NCI-H2107 treated with DMSO at 0.1 percent for 48 hours (cell line): Measurements from ENCODE around the gene SOWAHB.

Experiments used
- DNase-seq: peaks from one replicate; lab custom pipeline; 2025; ENCODE audit not compliant: unreplicated experiment; lab: John Stamatoyannopoulos, UW

SOWAHB gene

DNA sequence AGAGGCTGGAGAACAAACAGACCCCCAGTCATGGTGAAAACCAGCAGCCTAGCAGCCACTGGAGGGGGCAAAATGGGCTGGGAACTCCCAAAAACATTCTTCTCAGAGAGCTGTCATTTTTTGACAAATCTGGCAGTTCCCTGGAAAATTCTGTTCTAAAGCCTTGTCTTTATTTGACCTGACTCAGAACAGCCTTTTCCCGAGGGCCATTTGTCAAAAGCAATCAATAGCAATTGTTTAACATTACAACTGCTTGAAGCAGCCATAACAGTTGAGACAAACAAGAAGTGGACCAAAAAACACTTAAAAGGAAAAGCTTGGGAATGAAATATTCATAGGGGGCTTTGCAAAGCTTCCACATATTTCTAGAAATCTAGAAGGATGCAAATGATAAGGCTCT lies 39.6 kb downstream of the SOWAHB start:
- DNase-seq: no peak

DNA sequence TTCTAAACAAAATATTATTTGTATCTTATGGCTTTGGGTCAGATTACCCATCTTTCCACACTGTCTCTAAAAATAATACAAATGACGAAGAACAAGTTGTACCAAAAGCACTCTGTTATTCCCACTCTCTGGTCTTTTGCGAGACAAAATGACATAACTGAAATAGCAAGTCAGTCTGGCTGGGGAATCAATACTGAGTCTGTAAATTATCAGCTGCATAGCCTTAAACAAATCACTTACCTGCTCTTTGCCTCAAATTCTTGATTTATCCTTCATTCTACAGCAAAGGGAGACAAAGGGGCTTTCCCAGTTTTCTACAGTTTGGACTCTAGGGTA lies 40.9 kb downstream of the SOWAHB start:
- DNase-seq: no peak

DNA sequence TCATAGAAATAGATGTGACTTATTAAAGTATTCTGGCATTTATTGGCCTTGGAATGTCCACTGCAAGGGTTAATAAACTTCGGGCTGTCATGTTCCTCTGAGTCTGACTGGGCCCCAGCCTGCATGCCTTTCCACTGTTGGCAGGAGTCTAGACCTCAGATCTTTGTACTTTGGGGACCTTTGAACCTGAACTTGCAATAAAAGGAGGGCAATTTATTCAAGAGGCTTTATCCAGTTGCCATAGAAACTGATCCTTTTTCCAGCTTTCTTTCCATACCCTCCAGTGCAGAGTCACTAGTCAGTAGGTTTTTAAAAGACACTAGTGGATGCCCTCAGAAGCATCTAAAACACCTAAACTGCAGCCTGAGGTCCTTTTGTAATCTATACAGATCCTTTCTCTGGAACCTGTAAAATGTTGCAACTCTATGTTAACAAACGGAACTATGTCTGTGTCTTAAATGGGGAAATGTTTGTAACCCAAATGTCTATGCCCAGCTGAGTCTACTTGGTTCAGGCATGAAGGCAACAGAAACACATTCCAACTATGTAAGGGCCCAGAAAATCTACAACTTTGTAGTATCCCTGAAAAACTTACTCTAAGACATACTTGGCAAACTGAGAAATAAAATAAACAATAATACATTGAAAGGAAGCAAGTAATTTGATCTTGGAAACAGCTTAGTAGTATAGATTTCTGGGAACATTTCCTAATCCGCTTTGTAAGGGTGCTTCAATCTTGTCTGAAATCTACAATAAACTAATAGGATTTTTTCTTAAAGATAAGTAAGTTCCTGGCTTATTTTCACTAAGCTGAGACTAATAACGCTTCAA lies 41.5 kb downstream of the SOWAHB start:
- no peak for DNase-seq

DNA sequence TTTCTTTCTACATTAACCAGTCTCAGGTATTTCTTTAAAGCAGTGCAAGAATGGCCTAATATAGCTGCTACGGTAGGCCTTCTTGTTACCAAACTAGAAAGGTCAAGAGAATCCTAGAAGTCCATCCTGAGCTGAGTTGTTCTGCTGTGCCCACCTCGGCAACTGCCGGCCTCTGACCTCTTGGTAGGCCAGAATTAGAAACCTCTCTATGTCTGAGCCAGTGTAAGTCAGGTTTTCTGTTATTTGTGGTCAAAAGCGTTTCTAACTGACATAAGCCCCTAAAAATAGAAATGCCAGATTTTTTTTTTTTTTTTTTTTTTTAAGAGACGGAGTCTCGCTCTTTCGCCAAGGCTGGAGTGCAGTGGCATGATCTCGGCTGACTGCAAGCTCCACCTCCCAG lies 43.1 kb downstream of the SOWAHB start:
- DNase-seq: no peak

DNA sequence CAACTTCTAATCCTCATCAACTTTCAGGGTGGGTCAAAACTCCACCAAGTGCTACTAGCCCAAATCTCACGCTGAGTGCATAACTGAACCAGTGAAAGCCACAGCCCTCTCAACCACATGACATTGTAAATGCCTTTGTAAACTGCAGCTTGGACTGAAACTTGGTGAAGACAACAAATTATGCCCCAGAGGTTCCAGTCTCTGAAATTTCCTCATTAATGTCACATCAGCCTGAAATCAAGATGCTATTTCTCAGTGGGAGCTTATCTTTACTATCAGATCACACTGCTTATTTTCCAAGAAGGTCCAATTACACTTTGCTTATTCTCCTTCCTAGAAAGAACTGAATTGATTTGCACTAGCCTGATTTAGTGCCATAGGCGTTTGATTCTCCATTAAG lies 46.6 kb downstream of the SOWAHB start:
- DNase-seq: no peak

DNA sequence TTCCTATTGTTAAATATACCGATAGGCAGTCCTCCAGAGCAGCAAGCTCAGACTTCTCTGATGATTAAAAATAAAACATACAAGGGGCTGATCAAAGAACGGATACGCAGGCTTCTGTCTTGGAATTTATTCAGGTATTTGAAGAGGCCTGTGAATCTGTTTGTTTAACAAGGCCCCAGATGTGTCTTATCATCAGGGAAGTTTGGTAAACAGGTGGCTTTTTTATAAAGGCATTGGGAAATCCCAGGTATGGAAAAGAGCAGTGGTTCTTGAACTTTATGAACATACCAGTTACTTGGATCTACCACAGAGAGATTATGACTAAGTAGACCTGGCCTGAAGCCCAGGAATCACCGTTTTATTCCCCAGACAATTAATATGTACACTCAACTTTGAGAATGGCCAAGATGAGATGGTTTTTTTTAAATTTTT lies 47.9 kb downstream of the SOWAHB start:
- DNase-seq: no peak
